Inflammatory macrophage treated with lipopolysaccharide for 1 hour (primary cell): ENCODE measurements around the gene RPUSD4.

Source experiments
- DNase-seq, 2 donors: peaks; one replicate each; pipeline ENCODE4 v3.0.0-alpha.2; 2020 to 2022

RPUSD4 gene

DNA sequence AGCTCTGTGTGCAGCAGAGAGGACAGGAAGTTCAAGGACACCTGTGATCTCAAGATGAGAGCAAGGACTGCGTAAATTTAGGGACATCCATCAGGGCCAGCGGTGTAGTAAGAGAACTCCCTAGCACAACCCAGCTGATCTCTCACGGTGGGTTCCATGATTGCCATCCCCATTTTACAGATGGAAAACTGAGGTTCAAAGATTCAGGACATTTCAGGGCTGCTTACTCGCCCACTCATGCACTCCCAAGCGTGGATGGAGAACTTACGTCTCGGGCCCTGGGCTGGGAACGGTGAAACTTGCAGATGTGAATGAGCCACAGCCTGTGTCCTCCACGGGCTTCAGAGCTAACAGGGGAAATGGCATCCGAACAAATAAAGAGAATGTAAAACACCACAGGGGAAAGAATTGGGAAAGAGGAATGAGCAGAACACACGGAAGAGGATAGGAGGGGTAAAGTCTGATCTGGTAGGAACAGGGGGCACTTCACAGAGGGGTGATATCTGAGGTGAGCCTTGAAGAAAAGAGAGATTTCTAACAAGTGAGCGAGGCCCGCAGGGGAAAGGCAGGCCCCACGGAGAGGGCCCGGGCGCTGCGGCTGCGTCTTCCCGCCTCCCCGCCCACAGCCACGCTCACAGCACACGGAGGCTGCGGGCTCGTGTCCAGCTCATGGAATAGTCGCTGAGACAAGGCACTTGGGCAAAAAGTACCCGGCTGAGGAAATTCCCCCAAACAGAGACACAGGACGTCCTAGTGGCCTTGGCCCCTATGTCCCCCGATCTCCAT lies 55.9 kb downstream of the RPUSD4 start:
- DNase-seq: no peak

GRCh38 chr11:126154691-126155090 lies 56.8 kb downstream of the RPUSD4 start:
- no peak for DNase-seq

DNA sequence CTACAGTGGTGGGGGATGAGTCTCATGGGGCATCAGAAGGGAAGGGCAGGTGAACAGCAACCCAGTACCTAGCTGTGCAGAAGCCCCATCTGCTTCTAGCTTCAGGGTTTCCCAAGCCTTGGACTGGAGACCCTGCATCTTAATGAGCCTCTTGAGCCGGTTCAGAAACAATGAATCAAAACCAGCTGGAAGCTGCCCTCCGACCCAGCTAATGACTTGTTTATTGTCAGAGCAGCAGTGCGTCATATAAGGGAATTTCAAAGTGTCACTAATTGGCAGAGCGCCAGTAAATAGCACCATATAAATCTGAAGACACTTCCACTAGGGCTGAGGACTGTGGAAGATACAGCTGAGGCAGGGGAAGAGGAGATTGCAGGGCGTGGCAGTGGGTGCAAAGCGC lies 57.5 kb downstream of the RPUSD4 start:
- no peak for DNase-seq

GRCh38 chr11:126153006-126153405 lies 58.4 kb downstream of the RPUSD4 start:
- no peak for DNase-seq

- DNase-seq: no peak
These were observed 58.9 kb downstream of the RPUSD4 start for GRCh38 chr11:126152586-126152985.

DNA sequence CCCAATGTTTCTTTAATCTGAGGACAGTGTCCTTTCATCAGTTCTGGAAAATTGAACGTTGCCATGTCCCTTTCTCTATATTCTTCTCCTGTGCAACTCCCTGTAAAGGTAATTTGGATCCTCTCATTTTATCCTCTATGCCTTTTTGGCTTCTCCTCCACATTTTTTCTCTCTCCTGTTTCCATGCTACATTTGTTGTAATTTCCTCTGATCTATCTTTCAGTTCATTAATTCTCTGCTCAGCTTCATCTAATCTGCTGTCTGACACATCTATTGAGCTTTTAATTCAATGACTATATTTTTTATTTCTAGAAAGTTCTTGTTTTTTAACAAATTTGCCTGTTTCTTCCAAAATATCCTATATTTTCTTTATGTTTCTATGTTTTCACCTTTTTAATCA lies 59.3 kb downstream of the RPUSD4 start:
- no peak for DNase-seq
